ENCODE measurements around the gene CAPSL.
A peak's percentile ranks its signal among the peaks of the same experiment; 100 is the strongest.
"Not testable (repeated sequence)": the region's sequence is repeated elsewhere in the genome, so short reads cannot be mapped to it uniquely, and the experiment has no call there.

CAPSL gene

DNA sequence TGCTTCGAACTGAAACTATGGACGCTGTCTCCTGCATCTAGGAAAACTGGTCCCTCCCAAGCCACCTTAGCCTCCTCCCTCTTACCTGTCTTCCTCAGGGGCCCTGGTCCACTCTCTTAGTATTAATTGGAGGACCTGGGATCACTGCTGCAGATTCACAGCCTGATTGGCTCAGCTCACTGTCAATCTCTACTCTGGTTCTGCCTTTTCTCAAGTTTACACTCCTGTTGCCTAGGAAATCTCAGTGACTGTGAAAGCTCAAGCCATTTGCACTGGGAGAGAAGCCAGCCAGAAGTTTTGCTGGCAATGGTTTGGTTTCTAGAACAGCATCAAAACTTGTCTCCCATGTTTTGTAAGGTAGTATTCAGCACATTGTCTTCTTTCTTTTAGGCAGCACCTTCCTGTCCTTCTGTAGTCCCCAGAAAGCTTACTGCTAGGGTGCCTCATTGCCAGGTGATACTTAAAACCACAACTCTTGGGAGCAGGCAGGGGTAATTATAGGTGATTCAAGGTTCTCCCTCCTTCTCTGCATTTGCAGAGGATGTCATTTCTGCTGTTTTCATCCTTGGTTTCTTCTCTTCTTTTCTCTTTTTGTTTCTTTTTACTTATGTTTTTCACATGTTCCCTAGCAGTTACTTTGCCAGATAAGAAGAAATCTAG, at the start of gene CAPSL:
Gene CAPSL (minus strand): TSS at position 55 of the 660 bp plus-strand sequence. CDS start 17,502 bp downstream, outside the sequence.
- peak in 1 of 2 experiments; percentile 14 for DNase-seq

DNA sequence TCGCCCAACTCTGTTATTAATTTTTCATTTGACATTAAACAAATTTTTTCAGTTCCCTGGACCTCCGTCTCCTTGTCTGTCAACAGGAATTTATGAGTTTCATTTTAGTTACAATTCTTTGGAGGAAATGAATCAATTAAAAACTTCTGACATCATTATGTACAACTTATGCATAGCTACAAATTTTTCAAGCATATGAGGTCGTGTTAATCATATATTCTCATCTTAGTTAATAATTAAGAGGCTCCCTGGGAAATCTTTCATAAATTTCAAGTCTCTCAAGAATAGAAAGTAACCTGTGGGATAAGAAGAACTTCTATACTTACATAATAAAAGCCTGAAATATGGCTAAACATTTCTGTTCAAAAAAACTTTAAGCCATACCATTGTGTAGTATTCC, 49.4 kb upstream of the CAPSL start:
- no peak for DNase-seq

DNA sequence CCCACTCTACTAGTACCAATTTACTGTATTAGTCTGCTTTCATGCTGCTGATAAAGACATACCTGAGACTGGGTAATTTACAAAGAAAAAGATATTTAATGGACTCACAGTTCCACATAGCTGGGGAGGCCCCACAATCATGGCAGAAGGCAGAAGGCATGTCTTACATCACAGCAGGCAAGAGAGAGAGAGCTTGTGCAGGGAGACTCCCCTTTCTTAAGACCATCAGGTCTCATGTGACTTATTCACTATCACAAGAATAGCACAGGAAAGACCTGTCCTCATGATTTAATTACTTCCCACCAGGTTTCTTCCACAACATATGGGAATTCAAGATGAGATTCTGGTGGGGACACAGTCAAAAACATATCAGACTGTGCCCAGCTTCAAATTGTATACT, 41.3 kb upstream of the CAPSL start:
- no peak for DNase-seq

DNA sequence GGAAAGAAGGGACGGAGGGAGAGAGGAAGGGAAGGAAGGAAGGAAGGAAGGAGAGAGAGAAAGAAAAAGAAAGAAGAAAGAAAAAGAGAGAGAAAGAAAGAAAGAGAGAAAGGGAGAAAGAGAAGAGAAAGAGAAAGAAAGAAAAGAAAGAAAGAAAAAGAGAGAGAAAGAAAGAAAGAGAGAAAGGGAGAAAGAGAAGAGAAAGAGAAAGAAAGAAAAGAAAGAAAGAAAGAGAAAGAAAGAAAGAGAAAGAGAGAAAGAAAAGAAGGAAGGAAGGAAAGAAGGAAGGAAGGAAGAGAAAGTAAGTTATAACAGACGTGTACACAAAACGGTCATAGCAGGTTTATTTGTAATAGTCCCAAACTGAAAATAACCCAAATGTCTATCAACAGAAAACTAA, 38.4 kb upstream of the CAPSL start:
- DNase-seq, result not testable (repeated sequence)

- DNase-seq, result no peak
Observed at GRCh38 chr5:35974570-35974969, 36.1 kb upstream of the CAPSL start.

DNA sequence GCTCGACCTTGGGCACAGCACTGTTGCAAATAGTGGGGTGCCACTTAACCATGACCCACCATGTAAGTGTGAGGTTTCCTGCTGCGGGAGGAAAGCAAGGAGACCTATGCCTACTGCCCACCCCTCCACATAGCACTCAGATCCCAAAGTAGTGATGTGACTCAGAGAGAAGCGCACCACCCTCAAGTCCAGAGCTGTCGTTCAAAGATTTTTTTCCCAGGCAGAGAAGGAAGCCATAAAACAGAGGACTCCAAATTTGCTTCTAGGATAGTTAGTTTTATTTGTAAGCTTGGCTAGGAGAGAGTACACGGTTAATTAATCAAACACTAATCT, 33.4 kb upstream of the CAPSL start:
- DNase-seq, result no peak

GRCh38 chr5:35971186-35971877, 32.9 kb upstream of the CAPSL start:
- no peak for DNase-seq

GRCh38 chr5:35963381-35963843, 25.0 kb upstream of the CAPSL start:
- no peak for DNase-seq

GRCh38 chr5:35960328-35960727, 21.9 kb upstream of the CAPSL start:
- no peak for DNase-seq

GRCh38 chr5:35956429-35956828, 18.0 kb upstream of the CAPSL start:
- DNase-seq, result peak in 1 of 2 experiments; percentile 8

GRCh38 chr5:35954175-35954574, 15.8 kb upstream of the CAPSL start:
- DNase-seq, result no peak

DNA sequence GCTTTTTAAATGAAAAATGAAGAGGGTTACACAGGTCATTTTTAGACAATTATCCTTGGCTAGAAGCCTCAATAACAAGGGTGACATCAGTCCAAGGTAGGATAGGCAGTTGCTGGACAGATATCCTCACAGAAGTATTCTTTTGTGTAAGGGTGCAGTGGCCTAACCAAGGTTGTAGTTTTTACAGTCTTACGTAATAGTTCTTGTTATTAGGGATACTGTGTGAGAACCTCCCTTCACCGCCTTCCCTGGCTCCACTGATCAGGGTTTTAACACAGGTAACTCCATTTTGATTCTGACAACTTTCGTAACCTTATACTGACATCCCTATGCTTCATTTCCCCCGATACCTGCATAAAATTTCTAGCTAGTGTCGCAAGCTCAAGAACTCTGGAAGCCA, 8.7 kb upstream of the CAPSL start:
- DNase-seq, result no peak

DNA sequence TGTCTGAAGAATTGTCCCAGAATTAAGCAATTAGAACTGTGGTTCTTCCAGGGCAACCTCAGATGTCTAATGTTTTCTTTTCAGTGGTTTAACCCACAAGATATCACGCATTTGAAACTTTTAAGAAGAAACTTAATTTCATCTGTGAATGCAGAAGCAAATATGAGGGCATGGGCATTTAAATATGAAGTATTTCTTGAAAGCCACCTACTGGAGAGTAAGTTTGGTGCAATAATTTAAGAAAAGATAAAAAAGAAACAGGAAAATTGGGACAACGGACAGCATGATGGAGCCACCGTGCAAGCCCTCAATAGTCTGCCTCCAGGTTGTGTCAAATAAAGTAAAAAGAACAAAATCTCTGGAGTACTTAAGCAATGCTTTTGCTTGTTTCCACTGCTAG, 1.2 kb upstream of the CAPSL start:
- peak in 1 of 2 experiments; percentile 17 for DNase-seq

GRCh38 chr5:35926389-35927051, 11.9 kb downstream of the CAPSL start:
- DNase-seq, result peak in 1 of 2 experiments; percentile 75

GRCh38 chr5:35924950-35925722, 13.3 kb downstream of the CAPSL start:
- peak; percentile 33 to 73 for DNase-seq

- DNase-seq, result no peak
Observed at GRCh38 chr5:35924122-35924949, 14.1 kb downstream of the CAPSL start.

- peak in 1 of 2 experiments; percentile 36 for DNase-seq
Observed at GRCh38 chr5:35922468-35922867, 16.0 kb downstream of the CAPSL start.

DNA sequence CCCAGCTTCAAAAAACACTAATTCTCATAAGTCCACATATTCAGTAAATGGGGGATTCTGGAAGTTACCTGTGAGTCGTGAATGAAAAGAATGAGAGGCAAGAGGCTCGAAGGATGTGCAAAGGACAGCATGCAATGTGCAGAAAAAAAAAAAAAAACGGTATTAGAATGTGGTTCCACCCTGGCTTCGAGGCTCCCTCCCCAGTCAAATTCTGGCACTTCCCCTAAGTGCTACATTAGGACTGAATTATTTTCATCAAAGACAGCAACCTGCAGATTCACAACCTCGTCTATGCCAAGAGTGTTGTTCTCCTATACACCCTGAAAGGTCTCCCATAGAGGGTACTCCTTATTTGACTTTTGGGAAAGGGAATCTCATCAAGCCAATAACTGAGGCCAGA, 16.5 kb downstream of the CAPSL start:
- DNase-seq, result no peak

GRCh38 chr5:35920890-35921289, 17.5 kb downstream of the CAPSL start:
- DNase-seq, result no peak

- DNase-seq, result peak; percentile 39 to 94
Observed at GRCh38 chr5:35919191-35919590, 19.2 kb downstream of the CAPSL start.

GRCh38 chr5:35908814-35909213, 29.6 kb downstream of the CAPSL start:
- no peak for DNase-seq

DNA sequence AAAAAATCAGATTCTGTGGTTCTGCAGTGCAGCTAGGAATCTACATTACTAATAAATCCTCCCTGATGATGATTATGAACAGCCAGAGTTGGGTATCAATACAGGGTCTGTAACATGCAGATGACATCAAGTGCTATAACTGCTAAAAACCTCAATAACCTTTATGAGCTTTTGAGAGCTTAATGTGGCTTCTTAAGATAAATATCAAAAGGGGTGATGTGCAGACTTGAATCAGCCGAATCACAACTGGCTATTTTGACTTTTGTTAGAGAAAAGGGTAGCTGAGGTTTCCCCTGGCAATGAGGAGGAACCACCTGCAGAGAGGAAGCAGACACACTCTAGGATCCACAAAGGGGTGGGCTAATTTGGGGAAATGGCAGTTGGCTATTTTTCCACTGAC, 30.2 kb downstream of the CAPSL start:
- DNase-seq, result no peak
